HG03095 (cell line): ENCODE results near the gene THAP9.
"Not testable (repeated sequence)": the region's sequence is repeated elsewhere in the genome, so short reads cannot be mapped to it uniquely, and the experiment has no call there.

Source experiments
- ATAC-seq: cut with Tn5 transposase; IDR thresholded peaks from one replicate; pipeline ENCODE4 v1.9.1; 2021; ENCODE audit warnings: moderate library complexity; ENCODE audit not compliant: unreplicated experiment

THAP9 gene

GRCh38 chr4:82893942-82894341 lies 6.6 kb upstream of the THAP9 start:
- ATAC-seq, result no peak

GRCh38 chr4:82896755-82897154 lies 3.8 kb upstream of the THAP9 start:
- ATAC-seq, result no peak

GRCh38 chr4:82898322-82899243 lies 2.0 kb upstream of the THAP9 start:
- ATAC-seq, result no peak

GRCh38 chr4:82899374-82900065 lies 1.0 kb upstream of the THAP9 start:
- ATAC-seq, result no peak

- ATAC-seq, result peak; percentile 2
Measured at GRCh38 chr4:82900066-82900410, 497 bp upstream of the THAP9 start.

GRCh38 chr4:82901183-82901718 lies 716 bp downstream of the THAP9 start:
- ATAC-seq, result no peak

DNA sequence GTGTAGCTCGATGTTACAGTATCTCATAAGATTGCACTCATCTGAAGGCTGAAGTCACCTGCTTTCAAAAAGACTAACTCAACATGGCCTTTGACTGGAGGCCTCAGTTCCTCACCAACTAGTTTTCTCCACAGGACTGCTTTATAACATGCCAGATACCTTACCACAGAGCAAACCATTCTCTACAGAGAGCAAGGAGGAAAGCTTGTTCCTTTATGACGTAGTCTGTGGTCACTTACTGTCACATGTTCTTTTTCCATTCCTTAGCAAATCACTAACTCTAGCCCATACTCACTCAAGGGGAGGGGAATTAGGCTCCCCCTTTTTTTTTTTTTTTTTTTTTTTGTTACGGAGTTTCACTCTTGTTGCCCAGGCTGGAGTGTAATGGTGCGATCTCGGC lies 3.2 kb downstream of the THAP9 start:
- no peak for ATAC-seq

DNA sequence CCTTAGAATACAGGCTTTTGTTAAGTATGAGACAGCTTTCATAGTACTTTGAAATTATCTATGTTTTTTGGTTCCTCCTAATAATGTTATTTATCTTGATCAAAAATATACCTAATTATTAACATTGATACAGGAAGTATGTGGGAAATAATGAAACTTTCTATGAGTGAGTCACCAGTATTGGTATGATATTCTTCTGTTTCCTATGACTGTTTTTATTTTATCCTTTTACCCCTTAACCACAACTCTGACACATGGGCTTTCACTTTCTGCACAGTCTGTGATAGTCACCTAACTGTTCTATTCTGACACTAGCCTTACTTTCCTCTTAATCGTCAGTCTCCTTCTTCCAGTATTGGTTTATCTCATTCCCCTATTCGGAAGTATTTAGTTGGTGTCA lies 4.7 kb downstream of the THAP9 start:
- peak; percentile 55 for ATAC-seq

GRCh38 chr4:82906469-82906868 lies 5.9 kb downstream of the THAP9 start:
- ATAC-seq, result peak; percentile 44

DNA sequence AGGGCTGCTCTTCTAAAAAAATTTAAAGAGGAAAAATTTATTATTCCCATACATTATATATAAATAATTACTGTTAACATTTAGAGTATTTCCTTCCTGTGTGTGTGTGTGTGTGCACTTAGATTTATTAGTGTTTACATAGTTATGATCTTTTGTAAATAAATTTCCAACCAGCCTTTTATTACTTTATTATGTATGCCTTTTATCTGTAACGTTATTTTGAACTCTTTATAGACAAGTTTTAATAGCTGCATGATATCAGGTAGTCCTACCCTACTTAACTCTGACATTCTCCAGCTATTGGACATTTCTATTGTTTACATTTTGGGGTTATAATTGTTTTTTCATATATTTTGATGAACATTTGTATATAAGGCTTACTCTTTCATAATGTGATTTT lies 8.8 kb downstream of the THAP9 start:
- no peak for ATAC-seq

DNA sequence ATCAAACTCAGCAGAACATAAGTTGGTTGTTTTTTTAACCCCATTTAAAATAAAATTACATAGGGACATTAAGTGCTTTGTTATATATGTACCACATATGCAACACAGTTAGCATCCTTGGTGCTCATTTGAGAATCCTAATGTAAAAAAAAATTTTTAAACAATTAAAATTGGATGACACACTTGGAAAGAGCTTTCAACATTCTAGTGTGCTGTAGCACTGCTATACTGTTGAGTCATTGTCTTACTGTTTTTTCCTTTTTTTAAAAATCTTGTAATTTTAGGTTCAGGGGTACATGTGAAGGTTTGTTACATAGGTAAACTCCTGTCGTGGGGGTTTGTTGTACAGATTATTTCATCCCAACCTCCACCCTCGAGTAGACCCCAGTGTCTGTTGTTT lies 12.8 kb downstream of the THAP9 start:
- ATAC-seq, result no peak

- not testable (repeated sequence) for ATAC-seq
Measured at GRCh38 chr4:82913968-82914367, 13.4 kb downstream of the THAP9 start.

- no peak for ATAC-seq
Measured at GRCh38 chr4:82918091-82918490, 17.6 kb downstream of the THAP9 start.

- no peak for ATAC-seq
Measured at GRCh38 chr4:82919386-82919785, 18.9 kb downstream of the THAP9 start.

DNA sequence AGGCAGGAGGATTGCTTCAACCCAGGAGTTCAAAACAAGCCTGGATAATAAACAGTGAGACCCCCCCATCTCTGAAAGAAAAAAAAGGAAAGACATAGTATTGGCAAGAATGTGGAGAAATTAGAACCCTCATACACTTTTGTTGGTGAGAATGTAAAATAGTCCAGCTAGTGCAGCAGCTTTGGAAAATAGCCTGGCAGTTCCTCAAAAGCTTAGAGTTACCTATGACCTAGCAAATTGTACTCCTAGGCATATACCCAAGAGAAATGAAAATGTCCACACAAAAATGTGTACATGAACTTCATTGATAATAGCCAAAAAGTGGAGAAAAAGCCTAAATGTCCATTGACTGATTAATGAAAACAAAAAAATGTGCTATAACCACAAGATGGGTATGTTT lies 21.3 kb downstream of the THAP9 start:
- ATAC-seq, result no peak

DNA sequence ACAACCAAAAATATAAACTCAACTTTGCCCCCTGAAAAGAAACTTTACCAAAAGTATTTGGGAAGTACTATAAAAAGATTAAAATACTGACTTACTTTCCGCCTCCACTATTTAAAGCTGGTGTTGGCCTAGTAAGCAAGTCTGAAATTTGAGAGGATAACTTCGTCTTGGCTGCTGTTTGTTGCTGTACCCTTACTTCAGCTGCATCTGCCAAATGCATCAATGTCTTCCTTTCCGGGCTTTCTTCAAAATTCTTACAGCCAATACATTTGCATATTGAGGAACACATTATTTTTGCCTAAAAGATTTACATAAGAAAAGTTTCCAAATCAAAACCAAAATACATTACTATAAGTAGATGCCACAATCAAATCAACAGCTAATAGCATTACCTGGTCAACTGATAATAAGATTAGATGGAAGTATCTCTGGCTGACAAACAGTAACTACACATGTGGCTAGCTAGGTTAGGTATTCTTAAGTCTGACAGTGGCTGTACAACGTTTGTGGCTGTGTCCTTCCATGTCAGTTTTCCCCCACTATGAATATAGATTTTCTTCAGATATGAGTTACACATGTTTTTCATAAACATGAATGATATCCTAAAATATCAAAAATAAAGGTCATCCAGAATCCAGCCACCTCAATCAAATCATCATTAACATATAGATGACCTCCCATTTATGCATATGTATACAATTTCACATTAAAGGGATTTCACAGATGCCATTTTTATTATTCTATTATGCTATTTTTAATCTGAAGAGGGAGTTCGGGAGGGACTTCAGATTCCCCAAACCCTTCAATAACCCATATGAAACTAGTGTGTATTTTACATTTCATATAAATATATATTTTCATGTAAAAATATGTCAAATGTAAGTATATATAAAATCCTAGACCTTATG lies 30.6 kb downstream of the THAP9 start:
- ATAC-seq, result no peak

- no peak for ATAC-seq
Measured at GRCh38 chr4:82934441-82934840, 33.9 kb downstream of the THAP9 start.

GRCh38 chr4:82939414-82939813 lies 38.9 kb downstream of the THAP9 start:
- no peak for ATAC-seq

- no peak for ATAC-seq
Measured at GRCh38 chr4:82947498-82947897, 47.0 kb downstream of the THAP9 start.

DNA sequence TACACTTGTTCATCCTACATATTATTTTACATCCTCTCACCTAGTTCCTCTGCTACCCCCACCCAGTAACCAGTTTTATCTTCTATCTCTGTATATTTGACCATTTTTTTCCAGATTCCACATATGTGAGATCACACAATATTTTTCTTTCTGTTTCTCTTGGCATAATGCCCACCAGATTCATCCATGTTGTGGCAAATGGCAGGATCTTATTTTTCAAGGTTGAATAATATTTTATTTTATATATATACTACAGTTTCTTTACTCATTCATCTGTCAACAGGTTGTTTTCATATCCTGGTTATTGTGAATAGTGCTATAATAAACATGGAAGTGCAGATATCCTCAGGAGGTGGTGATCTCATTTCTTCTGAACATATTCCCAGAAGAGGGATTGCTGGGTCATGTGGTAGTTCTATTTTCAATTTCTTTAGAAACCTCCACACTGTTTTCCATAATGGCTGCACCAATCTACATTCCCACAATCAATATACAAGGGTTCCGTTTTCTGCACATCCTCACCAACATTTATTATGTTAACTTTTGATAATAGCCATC lies 48.2 kb downstream of the THAP9 start:
- no peak for ATAC-seq

DNA sequence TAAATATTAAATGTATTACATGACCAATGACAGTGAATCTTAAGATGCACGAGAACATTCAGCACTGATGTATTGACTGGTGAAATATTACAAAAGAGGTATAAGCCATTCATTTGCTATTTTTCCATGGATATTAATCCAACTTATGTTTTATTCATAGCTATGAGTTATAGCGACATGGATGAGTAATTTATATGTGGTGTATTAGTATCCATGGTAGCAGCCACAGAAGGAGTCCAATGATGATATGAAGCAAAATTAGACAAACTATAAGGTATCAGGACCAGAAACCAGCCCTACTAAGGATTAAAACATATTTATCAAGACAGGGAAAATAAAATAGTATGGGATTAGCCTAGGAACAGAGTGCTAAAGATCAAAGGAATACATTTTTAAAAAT lies 50.7 kb downstream of the THAP9 start:
- ATAC-seq, result no peak
